SK-N-SH (cell line): Measurements from ENCODE around the gene EVA1A.

ENCODE experiments used
- EZH2phosphoT487 ChIP-seq: fragments of 200-600 bp; sonication (generic); IDR thresholded peaks from 2 replicates; pipeline ENCODE4 v1.6.1; 2017; ENCODE audit warnings: low read depth, mixed run types, mild to moderate bottlenecking, antibody characterized with exemption, moderate library complexity, borderline replicate concordance
- POLR2AphosphoS5 ChIP-seq: IDR thresholded peaks from 2 replicates; pipeline ENCODE4 v1.6.1; 2012; ENCODE audit warnings: low read depth, low read length
- RFX5 ChIP-seq: IDR thresholded peaks from 2 replicates; pipeline ENCODE4 v1.6.1; 2012; ENCODE audit warnings: mild to moderate bottlenecking, improper control_type of control experiment, low read length
- SIN3A ChIP-seq: IDR thresholded peaks from 2 replicates; pipeline ENCODE4 v1.6.1; 2012; ENCODE audit warnings: low read depth, mild to moderate bottlenecking, low read length, moderate library complexity, borderline replicate concordance
- TEAD4 ChIP-seq: IDR thresholded peaks from 2 replicates; pipeline ENCODE4 v1.4.0; 2012; ENCODE audit warnings: mild to moderate bottlenecking, borderline replicate concordance; ENCODE audit not compliant: insufficient read depth
- YY1 ChIP-seq: IDR thresholded peaks from 2 replicates; pipeline ENCODE4 v1.4.0; 2012; ENCODE audit warnings: low read depth, mild to moderate bottlenecking
- TF ChIP-seq, protein P1 (sequence below): IDR thresholded peaks from 2 replicates; pipeline ENCODE4 v1.6.1; 2012; ENCODE audit warnings: mild to moderate bottlenecking, low read depth, low read length, moderate library complexity
- TF ChIP-seq, protein P2 (sequence below): IDR thresholded peaks from 2 replicates; pipeline ENCODE4 v1.4.0; 2012; ENCODE audit warnings: low read depth
- TF ChIP-seq, protein P3 (sequence below): fragments of 200-600 bp; sonication (generic); IDR thresholded peaks from 2 replicates; pipeline ENCODE4 v1.6.1; 2017; ENCODE audit warnings: antibody characterized with exemption, mild to moderate bottlenecking, moderate library complexity
- TF ChIP-seq, protein P4 (sequence below): fragments of 150-350 bp; IDR thresholded peaks from 2 replicates; pipeline ENCODE4 v1.6.1; 2017; ENCODE audit warnings: antibody characterized with exemption, low read length, low read depth, borderline replicate concordance
- TF ChIP-seq, protein P5 (sequence below): IDR thresholded peaks from 2 replicates; pipeline ENCODE4 v1.4.0; 2012; ENCODE audit warnings: low read depth, borderline replicate concordance

DNA sequence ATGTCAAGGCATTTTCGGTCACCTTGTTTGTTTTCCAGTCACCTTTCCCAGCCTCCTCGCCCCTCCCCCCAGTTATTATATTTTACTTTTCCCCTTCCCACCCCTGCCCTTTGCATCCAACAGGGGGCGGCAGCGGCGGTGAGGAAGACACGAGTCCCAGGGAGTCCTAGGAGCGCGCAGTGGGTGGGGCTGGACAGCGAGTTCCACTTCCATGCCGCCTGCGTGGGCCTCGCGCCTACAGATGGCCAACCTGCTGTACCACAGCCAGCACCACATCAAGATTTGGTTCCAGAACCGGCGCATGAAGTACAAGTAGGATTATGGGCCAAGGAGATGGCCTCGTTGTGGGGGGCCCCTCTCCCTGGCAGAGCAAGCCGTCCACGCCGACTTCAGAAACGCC lies 37.2 kb upstream of the EVA1A start:
- TF ChIP-seq YY1: no peak
- TF ChIP-seq, protein P1, sequence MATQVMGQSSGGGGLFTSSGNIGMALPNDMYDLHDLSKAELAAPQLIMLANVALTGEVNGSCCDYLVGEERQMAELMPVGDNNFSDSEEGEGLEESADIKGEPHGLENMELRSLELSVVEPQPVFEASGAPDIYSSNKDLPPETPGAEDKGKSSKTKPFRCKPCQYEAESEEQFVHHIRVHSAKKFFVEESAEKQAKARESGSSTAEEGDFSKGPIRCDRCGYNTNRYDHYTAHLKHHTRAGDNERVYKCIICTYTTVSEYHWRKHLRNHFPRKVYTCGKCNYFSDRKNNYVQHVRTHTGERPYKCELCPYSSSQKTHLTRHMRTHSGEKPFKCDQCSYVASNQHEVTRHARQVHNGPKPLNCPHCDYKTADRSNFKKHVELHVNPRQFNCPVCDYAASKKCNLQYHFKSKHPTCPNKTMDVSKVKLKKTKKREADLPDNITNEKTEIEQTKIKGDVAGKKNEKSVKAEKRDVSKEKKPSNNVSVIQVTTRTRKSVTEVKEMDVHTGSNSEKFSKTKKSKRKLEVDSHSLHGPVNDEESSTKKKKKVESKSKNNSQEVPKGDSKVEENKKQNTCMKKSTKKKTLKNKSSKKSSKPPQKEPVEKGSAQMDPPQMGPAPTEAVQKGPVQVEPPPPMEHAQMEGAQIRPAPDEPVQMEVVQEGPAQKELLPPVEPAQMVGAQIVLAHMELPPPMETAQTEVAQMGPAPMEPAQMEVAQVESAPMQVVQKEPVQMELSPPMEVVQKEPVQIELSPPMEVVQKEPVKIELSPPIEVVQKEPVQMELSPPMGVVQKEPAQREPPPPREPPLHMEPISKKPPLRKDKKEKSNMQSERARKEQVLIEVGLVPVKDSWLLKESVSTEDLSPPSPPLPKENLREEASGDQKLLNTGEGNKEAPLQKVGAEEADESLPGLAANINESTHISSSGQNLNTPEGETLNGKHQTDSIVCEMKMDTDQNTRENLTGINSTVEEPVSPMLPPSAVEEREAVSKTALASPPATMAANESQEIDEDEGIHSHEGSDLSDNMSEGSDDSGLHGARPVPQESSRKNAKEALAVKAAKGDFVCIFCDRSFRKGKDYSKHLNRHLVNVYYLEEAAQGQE: no peak
- no peak for TF ChIP-seq POLR2AphosphoS5
- TF ChIP-seq, protein P2, sequence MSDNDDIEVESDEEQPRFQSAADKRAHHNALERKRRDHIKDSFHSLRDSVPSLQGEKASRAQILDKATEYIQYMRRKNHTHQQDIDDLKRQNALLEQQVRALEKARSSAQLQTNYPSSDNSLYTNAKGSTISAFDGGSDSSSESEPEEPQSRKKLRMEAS: no peak
- TF ChIP-seq, protein P3, sequence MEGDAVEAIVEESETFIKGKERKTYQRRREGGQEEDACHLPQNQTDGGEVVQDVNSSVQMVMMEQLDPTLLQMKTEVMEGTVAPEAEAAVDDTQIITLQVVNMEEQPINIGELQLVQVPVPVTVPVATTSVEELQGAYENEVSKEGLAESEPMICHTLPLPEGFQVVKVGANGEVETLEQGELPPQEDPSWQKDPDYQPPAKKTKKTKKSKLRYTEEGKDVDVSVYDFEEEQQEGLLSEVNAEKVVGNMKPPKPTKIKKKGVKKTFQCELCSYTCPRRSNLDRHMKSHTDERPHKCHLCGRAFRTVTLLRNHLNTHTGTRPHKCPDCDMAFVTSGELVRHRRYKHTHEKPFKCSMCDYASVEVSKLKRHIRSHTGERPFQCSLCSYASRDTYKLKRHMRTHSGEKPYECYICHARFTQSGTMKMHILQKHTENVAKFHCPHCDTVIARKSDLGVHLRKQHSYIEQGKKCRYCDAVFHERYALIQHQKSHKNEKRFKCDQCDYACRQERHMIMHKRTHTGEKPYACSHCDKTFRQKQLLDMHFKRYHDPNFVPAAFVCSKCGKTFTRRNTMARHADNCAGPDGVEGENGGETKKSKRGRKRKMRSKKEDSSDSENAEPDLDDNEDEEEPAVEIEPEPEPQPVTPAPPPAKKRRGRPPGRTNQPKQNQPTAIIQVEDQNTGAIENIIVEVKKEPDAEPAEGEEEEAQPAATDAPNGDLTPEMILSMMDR: peak; percentile 21
- TF ChIP-seq EZH2phosphoT487: no peak
- no peak for TF ChIP-seq TEAD4
- TF ChIP-seq, protein P4, sequence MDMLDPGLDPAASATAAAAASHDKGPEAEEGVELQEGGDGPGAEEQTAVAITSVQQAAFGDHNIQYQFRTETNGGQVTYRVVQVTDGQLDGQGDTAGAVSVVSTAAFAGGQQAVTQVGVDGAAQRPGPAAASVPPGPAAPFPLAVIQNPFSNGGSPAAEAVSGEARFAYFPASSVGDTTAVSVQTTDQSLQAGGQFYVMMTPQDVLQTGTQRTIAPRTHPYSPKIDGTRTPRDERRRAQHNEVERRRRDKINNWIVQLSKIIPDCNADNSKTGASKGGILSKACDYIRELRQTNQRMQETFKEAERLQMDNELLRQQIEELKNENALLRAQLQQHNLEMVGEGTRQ: no peak
- TF ChIP-seq RFX5: no peak
- TF ChIP-seq, protein P5, sequence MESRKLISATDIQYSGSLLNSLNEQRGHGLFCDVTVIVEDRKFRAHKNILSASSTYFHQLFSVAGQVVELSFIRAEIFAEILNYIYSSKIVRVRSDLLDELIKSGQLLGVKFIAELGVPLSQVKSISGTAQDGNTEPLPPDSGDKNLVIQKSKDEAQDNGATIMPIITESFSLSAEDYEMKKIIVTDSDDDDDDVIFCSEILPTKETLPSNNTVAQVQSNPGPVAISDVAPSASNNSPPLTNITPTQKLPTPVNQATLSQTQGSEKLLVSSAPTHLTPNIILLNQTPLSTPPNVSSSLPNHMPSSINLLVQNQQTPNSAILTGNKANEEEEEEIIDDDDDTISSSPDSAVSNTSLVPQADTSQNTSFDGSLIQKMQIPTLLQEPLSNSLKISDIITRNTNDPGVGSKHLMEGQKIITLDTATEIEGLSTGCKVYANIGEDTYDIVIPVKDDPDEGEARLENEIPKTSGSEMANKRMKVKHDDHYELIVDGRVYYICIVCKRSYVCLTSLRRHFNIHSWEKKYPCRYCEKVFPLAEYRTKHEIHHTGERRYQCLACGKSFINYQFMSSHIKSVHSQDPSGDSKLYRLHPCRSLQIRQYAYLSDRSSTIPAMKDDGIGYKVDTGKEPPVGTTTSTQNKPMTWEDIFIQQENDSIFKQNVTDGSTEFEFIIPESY: no peak
- no peak for TF ChIP-seq SIN3A
